GM18505 (cell line): ENCODE data around the gene SMAD2.

Experiments
- ATAC-seq: cut with Tn5 transposase; IDR thresholded peaks from one replicate; pipeline ENCODE4 v1.9.1; 2021; ENCODE audit not compliant: unreplicated experiment
- POLR2A ChIP-seq: IDR thresholded peaks from 4 replicates; pipeline ENCODE4 v1.6.1; 2011; ENCODE audit warnings: borderline replicate concordance; ENCODE audit not compliant: insufficient read depth, insufficient read length; ENCODE audit errors: extremely low read depth

SMAD2 gene

GRCh38 chr18:47826157-47827074 is 104.0 kb downstream of the SMAD2 start:
- no peak for ATAC-seq
- no peak for TF ChIP-seq POLR2A

DNA sequence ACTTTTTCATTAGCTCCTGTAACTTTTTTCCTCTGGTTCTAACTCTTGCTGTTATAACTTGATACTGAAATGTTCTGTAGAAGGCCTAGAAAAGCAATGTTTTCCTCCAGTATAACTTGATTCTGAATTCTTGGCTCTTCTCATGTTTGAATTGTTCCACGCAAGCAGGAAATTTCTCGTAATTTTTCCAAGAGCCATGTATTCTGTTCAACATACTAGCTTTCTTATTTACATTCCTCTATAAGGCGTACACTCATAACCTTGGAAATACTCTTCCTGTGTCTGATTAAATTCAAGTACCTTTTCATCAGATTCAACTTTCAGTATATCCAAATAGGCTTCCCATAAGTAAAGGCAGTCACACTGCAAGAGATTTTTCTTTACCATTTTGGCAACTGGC is 109.1 kb downstream of the SMAD2 start:
- TF ChIP-seq POLR2A, result no peak
- no peak for ATAC-seq

DNA sequence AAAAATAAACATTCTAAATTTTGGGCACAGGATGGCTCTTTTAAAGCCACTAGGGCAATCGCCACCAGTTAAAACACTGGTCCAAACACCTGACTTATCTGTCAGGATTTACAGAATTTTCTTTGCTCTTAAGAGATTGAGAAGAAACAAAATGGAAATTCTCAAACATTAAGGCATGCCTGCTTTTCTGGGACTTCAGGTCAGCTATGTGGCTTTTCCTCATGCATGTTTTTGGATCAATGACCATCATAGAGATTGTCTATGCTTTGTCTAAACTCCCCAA is 112.7 kb downstream of the SMAD2 start:
- no peak for TF ChIP-seq POLR2A
- no peak for ATAC-seq

GRCh38 chr18:47817017-47817794 is 113.3 kb downstream of the SMAD2 start:
- ATAC-seq, result no peak
- TF ChIP-seq POLR2A, result no peak

DNA sequence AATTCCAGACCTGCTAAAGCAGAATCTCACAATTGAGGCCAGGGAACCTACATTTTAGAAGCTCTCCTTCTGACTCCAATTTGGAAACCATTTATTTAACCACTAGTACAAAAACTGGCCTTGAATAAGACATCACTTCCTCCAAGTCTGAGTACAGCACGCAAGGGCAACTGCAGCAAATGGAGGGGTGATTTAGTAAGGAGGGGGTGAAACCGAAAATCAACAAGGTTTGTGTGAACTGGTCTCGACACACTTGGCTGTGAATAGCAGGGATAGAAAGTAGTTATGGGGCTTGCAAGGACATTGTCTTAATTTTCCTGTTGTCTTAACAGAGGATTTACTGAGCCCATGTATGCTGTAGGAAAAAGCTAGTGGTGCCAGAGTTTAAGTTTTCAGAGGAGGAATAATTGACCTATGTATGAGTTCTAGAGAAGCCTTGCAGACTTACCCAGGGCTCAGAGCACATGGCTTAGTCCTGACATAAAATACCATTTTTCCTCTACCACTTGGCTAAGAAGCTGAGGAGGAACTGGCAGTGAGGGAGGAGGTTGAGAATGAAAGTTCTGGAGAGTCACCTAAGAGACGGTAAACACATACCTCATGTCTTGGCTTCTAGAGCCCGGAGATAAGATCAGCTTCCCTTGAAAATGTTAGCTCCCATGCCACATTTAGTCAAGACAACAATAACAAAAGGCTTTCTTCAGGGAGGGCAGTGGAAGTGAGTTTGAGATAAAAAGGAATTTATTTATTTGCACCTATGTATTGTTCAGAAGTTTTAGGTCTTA is 114.8 kb downstream of the SMAD2 start:
- TF ChIP-seq POLR2A, result no peak
- no peak for ATAC-seq

DNA sequence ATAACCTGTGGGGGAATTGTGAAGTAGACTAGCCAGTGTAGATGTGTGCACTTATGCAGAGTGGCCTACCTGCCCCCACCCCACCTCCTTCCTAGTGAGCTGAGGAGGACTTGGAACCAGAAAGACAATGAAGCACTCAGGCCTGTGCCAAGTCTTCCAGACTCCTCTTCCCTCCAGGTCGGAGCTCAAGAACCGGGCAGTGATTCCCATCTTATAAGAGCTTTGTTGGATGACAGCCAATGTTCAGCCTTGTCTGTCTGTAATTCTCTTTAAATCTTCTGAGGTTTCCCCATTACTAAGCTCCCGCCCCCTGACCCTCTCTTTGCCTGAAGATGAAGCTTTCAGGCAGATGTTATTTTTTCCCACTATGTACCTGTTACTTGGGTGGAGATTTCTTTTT is 121.0 kb downstream of the SMAD2 start:
- no peak for TF ChIP-seq POLR2A
- ATAC-seq, result no peak

- no peak for TF ChIP-seq POLR2A
- ATAC-seq, result no peak
These were observed 127.7 kb downstream of the SMAD2 start for GRCh38 chr18:47802802-47803201.

DNA sequence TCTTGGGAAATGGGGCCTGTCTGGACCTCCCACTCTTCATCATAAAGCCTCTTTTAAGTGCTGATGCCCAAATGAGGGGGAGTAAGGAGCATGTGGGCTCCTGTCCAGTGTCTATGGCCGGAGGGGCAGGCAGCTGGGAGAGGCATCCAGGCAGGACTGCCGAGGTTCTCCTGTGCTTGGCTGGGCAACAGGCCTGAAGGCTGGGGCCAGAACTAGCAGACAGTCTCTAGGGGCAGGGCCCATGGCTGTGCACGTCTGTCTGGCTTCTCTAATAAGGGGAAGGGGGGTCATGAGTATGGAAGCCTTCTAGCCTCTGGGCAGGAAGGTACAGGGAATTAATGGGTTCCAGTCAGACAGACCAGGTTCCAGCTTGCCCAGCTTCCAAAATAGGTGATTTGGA is 128.6 kb downstream of the SMAD2 start:
- TF ChIP-seq POLR2A, result no peak
- no peak for ATAC-seq

- TF ChIP-seq POLR2A, result no peak
- no peak for ATAC-seq
These were observed 129.7 kb downstream of the SMAD2 start for GRCh38 chr18:47800756-47801155.

GRCh38 chr18:47800248-47800647 is 130.2 kb downstream of the SMAD2 start:
- TF ChIP-seq POLR2A, result no peak
- ATAC-seq, result no peak

DNA sequence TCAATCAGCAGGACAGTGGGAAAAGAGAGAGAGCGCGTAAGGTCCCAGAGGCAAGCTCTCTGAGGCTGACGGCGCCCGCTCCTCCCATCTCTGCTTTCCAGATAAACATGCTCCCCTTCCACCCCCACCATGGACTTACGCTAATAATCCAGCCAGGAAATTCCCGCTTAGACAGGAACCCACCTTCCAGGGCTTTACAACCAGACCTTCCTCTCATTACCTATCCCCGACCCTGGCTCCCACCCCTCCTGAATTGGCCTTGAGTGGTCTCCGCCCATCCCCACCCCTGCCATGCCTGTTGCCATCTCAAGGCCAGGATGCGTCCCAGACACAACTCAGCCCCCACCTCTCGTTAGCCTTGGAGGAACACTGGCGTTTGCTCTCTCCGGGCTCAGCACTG is 131.1 kb downstream of the SMAD2 start:
- no peak for TF ChIP-seq POLR2A
- ATAC-seq, result no peak

DNA sequence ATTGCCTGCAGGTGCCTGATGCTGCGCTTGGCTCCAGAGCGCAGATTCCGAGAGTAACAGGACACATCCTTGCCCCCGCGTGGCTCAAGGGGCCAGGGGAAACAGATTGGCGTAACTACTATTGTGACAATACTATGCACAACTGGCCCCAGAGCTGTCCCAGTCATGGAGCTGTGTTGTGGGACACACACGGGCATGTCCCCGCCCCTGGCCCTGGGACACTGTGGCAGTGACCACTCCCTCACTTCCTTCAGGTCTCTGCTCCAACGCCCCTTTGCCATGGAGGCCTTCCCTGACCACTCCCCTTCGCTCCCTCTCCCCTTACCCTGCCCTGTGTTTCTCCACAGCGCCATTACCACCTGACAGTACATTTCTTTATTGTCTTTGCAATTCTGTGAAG is 132.1 kb downstream of the SMAD2 start:
- no peak for TF ChIP-seq POLR2A
- no peak for ATAC-seq

DNA sequence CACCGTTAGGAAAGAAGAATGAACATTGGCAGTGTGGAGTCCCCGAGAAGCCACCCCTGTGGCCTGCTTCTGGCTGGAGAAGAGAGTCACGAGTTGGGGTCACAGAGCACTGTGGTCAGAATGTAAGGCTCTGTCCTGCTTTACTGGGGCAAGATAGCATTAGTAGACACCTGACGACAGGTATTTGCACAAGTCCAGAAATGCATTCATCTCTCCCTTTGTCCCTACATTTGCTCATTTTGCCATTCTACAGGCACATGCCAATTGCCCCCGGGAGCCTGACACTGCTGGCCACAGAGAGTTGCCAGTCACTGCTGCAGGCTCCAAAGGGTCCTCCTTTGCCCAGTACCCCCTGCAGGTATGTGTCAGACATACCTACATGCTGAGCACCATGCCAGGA is 133.3 kb downstream of the SMAD2 start:
- no peak for ATAC-seq
- TF ChIP-seq POLR2A, result no peak
